HEK293 (cell line): Measurements from ENCODE around the gene HAUS8.

Experiments used
- EGR2 ChIP-seq: fragments of 450-650 bp; formaldehyde crosslinking; IDR thresholded peaks from 2 replicates; pipeline ENCODE4 v1.5.1; 2016; ENCODE audit warnings: low read depth, missing biosample characterization, missing genetic modification characterization
- GLI4 ChIP-seq: fragments of 450-650 bp; formaldehyde crosslinking; IDR thresholded peaks from 2 replicates; pipeline ENCODE4 v1.5.1; 2016; ENCODE audit warnings: missing biosample characterization, missing genetic modification characterization
- PRDM6 ChIP-seq: fragments of 450-650 bp; formaldehyde crosslinking; IDR thresholded peaks from 2 replicates; pipeline ENCODE4 v1.5.1; 2017; ENCODE audit warnings: missing biosample characterization, missing genetic modification characterization
- YY1 ChIP-seq: fragments of 450-650 bp; formaldehyde crosslinking; IDR thresholded peaks from 2 replicates; pipeline ENCODE4 v1.5.1; 2018; ENCODE audit warnings: missing biosample characterization, missing genetic modification characterization
- ZBTB17 ChIP-seq: fragments of 450-650 bp; formaldehyde crosslinking; IDR thresholded peaks from 2 replicates; pipeline ENCODE4 v1.5.1; 2016; ENCODE audit warnings: missing biosample characterization, missing genetic modification characterization
- ZNF16 ChIP-seq: fragments of 450-650 bp; formaldehyde crosslinking; IDR thresholded peaks from 2 replicates; pipeline ENCODE4 v1.5.1; 2016; ENCODE audit warnings: low read depth, missing biosample characterization, missing genetic modification characterization
- ZNF239 ChIP-seq: fragments of 450-650 bp; formaldehyde crosslinking; IDR thresholded peaks from 2 replicates; pipeline ENCODE4 v1.5.1; 2016; ENCODE audit warnings: missing biosample characterization, missing genetic modification characterization
- ZNF354C ChIP-seq: fragments of 450-650 bp; formaldehyde crosslinking; IDR thresholded peaks from 2 replicates; pipeline ENCODE4 v1.5.1; 2016; ENCODE audit warnings: missing biosample characterization, missing genetic modification characterization, low read depth, borderline replicate concordance
- ZNF366 ChIP-seq: fragments of 450-650 bp; formaldehyde crosslinking; conservative IDR thresholded peaks from 2 replicates; pipeline ENCODE4 v1.5.1; 2016; ENCODE audit warnings: missing biosample characterization, missing genetic modification characterization
- ZNF394 ChIP-seq: fragments of 450-650 bp; formaldehyde crosslinking; IDR thresholded peaks from 2 replicates; pipeline ENCODE4 v1.5.1; 2016; ENCODE audit warnings: missing biosample characterization, missing genetic modification characterization, mild to moderate bottlenecking, moderate library complexity, borderline replicate concordance
- ZNF426 ChIP-seq: fragments of 450-650 bp; formaldehyde crosslinking; IDR thresholded peaks from 2 replicates; pipeline ENCODE4 v1.5.1; 2017; ENCODE audit warnings: missing biosample characterization, missing genetic modification characterization, mild to moderate bottlenecking, inconsistent platforms, moderate library complexity
- ZNF560 ChIP-seq: fragments of 450-650 bp; formaldehyde crosslinking; IDR thresholded peaks from 2 replicates; pipeline ENCODE4 v1.5.1; 2017; ENCODE audit warnings: missing biosample characterization, missing genetic modification characterization, borderline replicate concordance
- ZNF610 ChIP-seq: fragments of 450-650 bp; formaldehyde crosslinking; IDR thresholded peaks from 2 replicates; pipeline ENCODE4 v1.5.1; 2016; ENCODE audit warnings: missing biosample characterization, missing genetic modification characterization, borderline replicate concordance
- ZNF664 ChIP-seq: fragments of 450-650 bp; formaldehyde crosslinking; IDR thresholded peaks from 2 replicates; pipeline ENCODE4 v1.5.1; 2016; ENCODE audit warnings: missing biosample characterization, missing genetic modification characterization
- ZNF747 ChIP-seq: fragments of 450-650 bp; formaldehyde crosslinking; IDR thresholded peaks from 2 replicates; pipeline ENCODE4 v1.5.1; 2016; ENCODE audit warnings: missing biosample characterization, missing genetic modification characterization
- ZNF776 ChIP-seq: fragments of 450-650 bp; formaldehyde crosslinking; IDR thresholded peaks from 2 replicates; pipeline ENCODE4 v1.5.0; 2017; ENCODE audit warnings: missing biosample characterization, missing genetic modification characterization, borderline replicate concordance
- ZNF837 ChIP-seq: fragments of 450-650 bp; formaldehyde crosslinking; IDR thresholded peaks from 2 replicates; pipeline ENCODE4 v1.5.1; 2016; ENCODE audit warnings: missing biosample characterization, missing genetic modification characterization
- ZXDB ChIP-seq: fragments of 450-650 bp; formaldehyde crosslinking; IDR thresholded peaks from 2 replicates; pipeline ENCODE4 v1.5.1; 2016; ENCODE audit warnings: missing biosample characterization, missing genetic modification characterization
- TF ChIP-seq, protein P1 (sequence below): fragments of 450-650 bp; formaldehyde crosslinking; IDR thresholded peaks from 2 replicates; pipeline ENCODE4 v1.5.1; 2016; ENCODE audit warnings: missing biosample characterization, missing genetic modification characterization
- TF ChIP-seq, protein P2 (sequence below): fragments of 450-650 bp; formaldehyde crosslinking; IDR thresholded peaks from 2 replicates; pipeline ENCODE4 v1.5.1; 2016; ENCODE audit warnings: missing biosample characterization, missing genetic modification characterization

Gene HAUS8

DNA sequence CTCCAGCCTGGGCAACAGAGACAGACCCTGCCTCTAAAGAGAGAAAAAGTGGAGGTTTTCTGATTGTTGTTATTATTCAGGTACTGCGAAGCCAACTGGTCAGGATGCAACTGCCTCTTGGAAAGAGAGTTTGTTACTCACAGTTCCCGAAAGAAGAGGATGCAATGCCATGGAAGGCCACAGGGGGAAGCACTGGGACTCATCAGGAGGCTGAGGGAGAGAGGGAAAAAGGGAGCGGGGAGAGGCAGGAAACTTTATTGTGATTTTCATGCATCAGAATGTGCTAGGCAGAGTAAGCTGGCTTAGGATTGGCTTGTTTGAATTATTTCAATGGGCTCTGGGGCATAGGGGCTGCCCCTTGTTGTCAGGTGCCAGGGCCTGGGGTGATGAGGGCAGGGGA is 27.9 kb upstream of the HAUS8 start (continued):
- TF ChIP-seq, protein P1, sequence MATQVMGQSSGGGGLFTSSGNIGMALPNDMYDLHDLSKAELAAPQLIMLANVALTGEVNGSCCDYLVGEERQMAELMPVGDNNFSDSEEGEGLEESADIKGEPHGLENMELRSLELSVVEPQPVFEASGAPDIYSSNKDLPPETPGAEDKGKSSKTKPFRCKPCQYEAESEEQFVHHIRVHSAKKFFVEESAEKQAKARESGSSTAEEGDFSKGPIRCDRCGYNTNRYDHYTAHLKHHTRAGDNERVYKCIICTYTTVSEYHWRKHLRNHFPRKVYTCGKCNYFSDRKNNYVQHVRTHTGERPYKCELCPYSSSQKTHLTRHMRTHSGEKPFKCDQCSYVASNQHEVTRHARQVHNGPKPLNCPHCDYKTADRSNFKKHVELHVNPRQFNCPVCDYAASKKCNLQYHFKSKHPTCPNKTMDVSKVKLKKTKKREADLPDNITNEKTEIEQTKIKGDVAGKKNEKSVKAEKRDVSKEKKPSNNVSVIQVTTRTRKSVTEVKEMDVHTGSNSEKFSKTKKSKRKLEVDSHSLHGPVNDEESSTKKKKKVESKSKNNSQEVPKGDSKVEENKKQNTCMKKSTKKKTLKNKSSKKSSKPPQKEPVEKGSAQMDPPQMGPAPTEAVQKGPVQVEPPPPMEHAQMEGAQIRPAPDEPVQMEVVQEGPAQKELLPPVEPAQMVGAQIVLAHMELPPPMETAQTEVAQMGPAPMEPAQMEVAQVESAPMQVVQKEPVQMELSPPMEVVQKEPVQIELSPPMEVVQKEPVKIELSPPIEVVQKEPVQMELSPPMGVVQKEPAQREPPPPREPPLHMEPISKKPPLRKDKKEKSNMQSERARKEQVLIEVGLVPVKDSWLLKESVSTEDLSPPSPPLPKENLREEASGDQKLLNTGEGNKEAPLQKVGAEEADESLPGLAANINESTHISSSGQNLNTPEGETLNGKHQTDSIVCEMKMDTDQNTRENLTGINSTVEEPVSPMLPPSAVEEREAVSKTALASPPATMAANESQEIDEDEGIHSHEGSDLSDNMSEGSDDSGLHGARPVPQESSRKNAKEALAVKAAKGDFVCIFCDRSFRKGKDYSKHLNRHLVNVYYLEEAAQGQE (tag by site-specific recombination), result no peak
- TF ChIP-seq ZNF776 (tag by site-specific recombination) (no peak), YY1 (tag by site-specific recombination) (no peak), ZNF239 (tag by site-specific recombination) (no peak), ZNF664 (tag by site-specific recombination) (no peak), ZNF16 (no peak), PRDM6 (tag by site-specific recombination) (no peak), ZNF560 (no peak), ZNF837 (no peak), ZNF610 (tag by site-specific recombination) (peak; percentile 59; the same call in 1 of the 2 replicates), ZNF426 (tag by site-specific recombination) (no peak), ZNF354C (no peak), EGR2 (tag by site-specific recombination) (no peak), ZXDB (tag by site-specific recombination) (no peak), ZNF747 (tag by site-specific recombination) (no peak), ZNF366 (tag by site-specific recombination) (no peak), ZNF394 (tag by site-specific recombination) (no peak), GLI4 (tag by site-specific recombination) (no peak), ZBTB17 (tag by site-specific recombination) (no peak)
- TF ChIP-seq, protein P2, sequence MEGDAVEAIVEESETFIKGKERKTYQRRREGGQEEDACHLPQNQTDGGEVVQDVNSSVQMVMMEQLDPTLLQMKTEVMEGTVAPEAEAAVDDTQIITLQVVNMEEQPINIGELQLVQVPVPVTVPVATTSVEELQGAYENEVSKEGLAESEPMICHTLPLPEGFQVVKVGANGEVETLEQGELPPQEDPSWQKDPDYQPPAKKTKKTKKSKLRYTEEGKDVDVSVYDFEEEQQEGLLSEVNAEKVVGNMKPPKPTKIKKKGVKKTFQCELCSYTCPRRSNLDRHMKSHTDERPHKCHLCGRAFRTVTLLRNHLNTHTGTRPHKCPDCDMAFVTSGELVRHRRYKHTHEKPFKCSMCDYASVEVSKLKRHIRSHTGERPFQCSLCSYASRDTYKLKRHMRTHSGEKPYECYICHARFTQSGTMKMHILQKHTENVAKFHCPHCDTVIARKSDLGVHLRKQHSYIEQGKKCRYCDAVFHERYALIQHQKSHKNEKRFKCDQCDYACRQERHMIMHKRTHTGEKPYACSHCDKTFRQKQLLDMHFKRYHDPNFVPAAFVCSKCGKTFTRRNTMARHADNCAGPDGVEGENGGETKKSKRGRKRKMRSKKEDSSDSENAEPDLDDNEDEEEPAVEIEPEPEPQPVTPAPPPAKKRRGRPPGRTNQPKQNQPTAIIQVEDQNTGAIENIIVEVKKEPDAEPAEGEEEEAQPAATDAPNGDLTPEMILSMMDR (tag by site-specific recombination), result peak; percentile 44; the same call in 1 of the 2 replicates
